ENCODE data around the gene YIPF1. TPM values are rescaled to one million over a fixed set of nuclear protein-coding genes. Genes with fewer than 3 reads are reported as not detected.
A peak's percentile ranks its signal among the peaks of the same experiment; 100 is the strongest.
"Not testable (repeated sequence)": the region's sequence is repeated elsewhere in the genome, so short reads cannot be mapped to it uniquely, and the experiment has no call there.

The YIPF1 gene
- total RNA-seq, 1 experiment from 2014 or later, result 21.1 TPM

GRCh38 chr1:53822931-53823330, 66.7 kb downstream of the YIPF1 start:
- Histone ChIP-seq H3K4me1 (ENCODE audit: insufficient read depth, low read length) (no peaks in the 10 kb centered on the region), H3K27ac (ENCODE audit: low read length) (no peak overlapping the region), H3K79me2 (ENCODE audit: low read length) (peaks cover 16% of the 10 kb centered on the region), H3K9ac (ENCODE audit: low read length) (no peak overlapping the region), H2AFZ (ENCODE audit: low read length) (no peak overlapping the region), H3K9me2 (replicated peaks; ENCODE audit: low read length) (no peaks in the 10 kb centered on the region), H3K36me3 (ENCODE audit: low read depth, low read length) (peaks cover 52% of the 10 kb centered on the region), H4K20me1 (ENCODE audit: low read length) (0 out of 2 replicates have a peak, but pooled peaks cover 5% of the 10 kb centered on the region), H3K9me3 (ENCODE audit: low read length) (no peaks in the 10 kb centered on the region), H3F3A (ENCODE audit: low read length, unreplicated experiment) (no peaks in the 10 kb centered on the region), H3K4me2 (ENCODE audit: low read length) (no peak overlapping the region), H3K27me3 (ENCODE audit: low read length) (no peaks in the 10 kb centered on the region), H3K4me3 (ENCODE audit: low read length) (no peak overlapping the region)
- no TSS peak for BruUV-seq (replicated peaks)
- TF ChIP-seq EZH2phosphoT487 (IDR thresholded peaks at IDR 0.05; ENCODE audit: borderline replicate concordance, low read length), result no peak
- TF ChIP-seq, protein P1, sequence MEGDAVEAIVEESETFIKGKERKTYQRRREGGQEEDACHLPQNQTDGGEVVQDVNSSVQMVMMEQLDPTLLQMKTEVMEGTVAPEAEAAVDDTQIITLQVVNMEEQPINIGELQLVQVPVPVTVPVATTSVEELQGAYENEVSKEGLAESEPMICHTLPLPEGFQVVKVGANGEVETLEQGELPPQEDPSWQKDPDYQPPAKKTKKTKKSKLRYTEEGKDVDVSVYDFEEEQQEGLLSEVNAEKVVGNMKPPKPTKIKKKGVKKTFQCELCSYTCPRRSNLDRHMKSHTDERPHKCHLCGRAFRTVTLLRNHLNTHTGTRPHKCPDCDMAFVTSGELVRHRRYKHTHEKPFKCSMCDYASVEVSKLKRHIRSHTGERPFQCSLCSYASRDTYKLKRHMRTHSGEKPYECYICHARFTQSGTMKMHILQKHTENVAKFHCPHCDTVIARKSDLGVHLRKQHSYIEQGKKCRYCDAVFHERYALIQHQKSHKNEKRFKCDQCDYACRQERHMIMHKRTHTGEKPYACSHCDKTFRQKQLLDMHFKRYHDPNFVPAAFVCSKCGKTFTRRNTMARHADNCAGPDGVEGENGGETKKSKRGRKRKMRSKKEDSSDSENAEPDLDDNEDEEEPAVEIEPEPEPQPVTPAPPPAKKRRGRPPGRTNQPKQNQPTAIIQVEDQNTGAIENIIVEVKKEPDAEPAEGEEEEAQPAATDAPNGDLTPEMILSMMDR (conservative IDR thresholded peaks at IDR 0.05; ENCODE audit: low read depth, low read length), result no peak
- TF ChIP-seq EZH2 (IDR thresholded peaks at IDR 0.05; ENCODE audit: low read length, unreplicated experiment), result no peak
- DNase-seq (no peak), ATAC-seq (no peak)
- CTCF ChIA-PET, result interaction anchor here (0.5 to 0.6 kb wide), 2 partner anchors 137 to 211 kb away, joined by 3 to 10 read pairs; no protein-coding TSS in a partner anchor
- POLR2A ChIA-PET (ENCODE audit: unreplicated experiment), result interaction anchor here (0.7 kb wide), 1 partner anchor 12 kb away, joined by 3 read pairs; no protein-coding TSS in a partner anchor
- intact Hi-C loops (cut with micrococcal nuclease), result no loop called here

GRCh38 chr1:53821380-53821779, 68.2 kb downstream of the YIPF1 start:
- no peaks in the 10 kb centered on the region for H3K9me3 ChIP-seq (ENCODE audit: low read length)
- H3F3A ChIP-seq (ENCODE audit: low read length, unreplicated experiment), result no peaks in the 10 kb centered on the region
- H3K4me1 ChIP-seq (ENCODE audit: insufficient read depth, low read length), result no peaks in the 10 kb centered on the region
- peaks cover 53% of the 10 kb centered on the region for H3K36me3 ChIP-seq (ENCODE audit: low read depth, low read length)
- ChIA-PET POLR2A (ENCODE audit: unreplicated experiment) (no interaction called here), CTCF (no interaction called here)
- no peak overlapping the region for H2AFZ ChIP-seq (ENCODE audit: low read length)
- BruUV-seq (replicated peaks), result no TSS peak
- H3K27ac ChIP-seq (ENCODE audit: low read length), result no peak overlapping the region
- DNase-seq (no peak), ATAC-seq (no peak)
- H3K79me2 ChIP-seq (ENCODE audit: low read length), result peaks cover 24% of the 10 kb centered on the region
- no peaks in the 10 kb centered on the region for H3K9me2 ChIP-seq (replicated peaks; ENCODE audit: low read length)
- no peaks in the 10 kb centered on the region for H3K27me3 ChIP-seq (ENCODE audit: low read length)
- H3K4me2 ChIP-seq (ENCODE audit: low read length), result no peak overlapping the region
- H3K9ac ChIP-seq (ENCODE audit: low read length), result no peak overlapping the region
- H3K4me3 ChIP-seq (ENCODE audit: low read length), result no peak overlapping the region
- intact Hi-C loops (cut with micrococcal nuclease), result no loop called here
- TF ChIP-seq EZH2phosphoT487 (IDR thresholded peaks at IDR 0.05; ENCODE audit: borderline replicate concordance, low read length) (no peak), EZH2 (IDR thresholded peaks at IDR 0.05; ENCODE audit: low read length, unreplicated experiment) (no peak)
- TF ChIP-seq, protein P1 (conservative IDR thresholded peaks at IDR 0.05; ENCODE audit: low read depth, low read length), result peak; percentile 35
- H4K20me1 ChIP-seq (ENCODE audit: low read length), result 0 out of 2 replicates have a peak, but pooled peaks cover 5% of the 10 kb centered on the region

DNA sequence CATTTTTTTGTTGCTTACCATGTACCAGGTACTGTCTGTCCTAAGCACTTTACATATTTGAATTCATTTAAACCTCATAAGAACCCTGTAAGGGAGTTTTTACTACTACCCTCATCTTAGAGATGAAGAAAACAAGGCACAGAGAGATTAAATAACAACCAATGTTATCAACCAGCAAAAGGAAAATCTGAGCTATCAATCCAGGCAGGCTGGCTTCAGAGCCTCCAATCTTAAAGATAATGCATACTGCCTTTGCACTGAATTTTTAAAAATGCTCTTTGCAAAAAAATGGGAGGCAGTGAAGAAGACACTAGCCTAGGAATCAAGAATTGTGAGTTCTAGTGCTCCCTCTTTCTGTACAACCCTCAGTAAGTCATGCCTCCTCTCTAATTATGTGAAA, 70.2 kb downstream of the YIPF1 start:
- H3K27me3 ChIP-seq (ENCODE audit: low read length), result no peaks in the 10 kb centered on the region
- H3K79me2 ChIP-seq (ENCODE audit: low read length), result peaks cover 44% of the 10 kb centered on the region
- BruUV-seq (replicated peaks), result no TSS peak
- no peak overlapping the region for H3K27ac ChIP-seq (ENCODE audit: low read length)
- H3K4me3 ChIP-seq (ENCODE audit: low read length), result no peak overlapping the region
- no peak overlapping the region for H3K9ac ChIP-seq (ENCODE audit: low read length)
- no peaks in the 10 kb centered on the region for H3K9me2 ChIP-seq (replicated peaks; ENCODE audit: low read length)
- H3K36me3 ChIP-seq (ENCODE audit: low read depth, low read length), result peaks cover 45% of the 10 kb centered on the region
- TF ChIP-seq EZH2phosphoT487 (IDR thresholded peaks at IDR 0.05; ENCODE audit: borderline replicate concordance, low read length), result no peak
- TF ChIP-seq, protein P1 (conservative IDR thresholded peaks at IDR 0.05; ENCODE audit: low read depth, low read length), result no peak
- TF ChIP-seq EZH2 (IDR thresholded peaks at IDR 0.05; ENCODE audit: low read length, unreplicated experiment), result no peak
- 0 out of 2 replicates have a peak, but pooled peaks cover 5% of the 10 kb centered on the region for H4K20me1 ChIP-seq (ENCODE audit: low read length)
- DNase-seq (no peak), ATAC-seq (no peak)
- intact Hi-C loops (cut with micrococcal nuclease), result no loop called here
- POLR2A ChIA-PET (ENCODE audit: unreplicated experiment), result no interaction called here
- no peaks in the 10 kb centered on the region for H3K4me1 ChIP-seq (ENCODE audit: insufficient read depth, low read length)
- H3K4me2 ChIP-seq (ENCODE audit: low read length), result no peak overlapping the region
- CTCF ChIA-PET, result no interaction called here
- no peaks in the 10 kb centered on the region for H3F3A ChIP-seq (ENCODE audit: low read length, unreplicated experiment)
- H3K9me3 ChIP-seq (ENCODE audit: low read length), result no peaks in the 10 kb centered on the region
- H2AFZ ChIP-seq (ENCODE audit: low read length), result no peak overlapping the region

DNA sequence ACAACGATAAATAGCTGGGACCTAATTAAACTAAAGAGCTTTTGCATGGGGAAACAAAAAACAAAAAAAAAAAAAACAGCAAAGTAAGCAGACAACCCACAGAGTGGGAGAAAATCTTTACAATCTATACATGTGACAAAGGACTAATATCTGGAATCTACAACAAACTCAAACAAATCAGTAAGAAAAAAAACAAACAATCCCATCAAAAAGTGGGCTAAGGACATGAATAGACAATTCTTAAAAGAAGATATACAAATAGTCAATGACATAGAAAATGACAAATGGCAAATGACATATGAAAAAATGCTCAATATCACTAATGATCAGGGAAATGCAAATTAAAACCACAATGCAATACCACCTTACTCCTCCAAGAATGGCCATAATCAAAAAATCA, 73.0 kb downstream of the YIPF1 start:
- POLR2A ChIA-PET (ENCODE audit: unreplicated experiment); DNase-seq; H3K9me2 ChIP-seq (replicated peaks; ENCODE audit: low read length); H3K27ac ChIP-seq (ENCODE audit: low read length); H3K27me3 ChIP-seq (ENCODE audit: low read length); H3K4me2 ChIP-seq (ENCODE audit: low read length); H3K4me1 ChIP-seq (ENCODE audit: insufficient read depth, low read length); BruUV-seq (replicated peaks); H3F3A ChIP-seq (ENCODE audit: low read length, unreplicated experiment); intact Hi-C loops (cut with micrococcal nuclease); ATAC-seq; H3K9ac ChIP-seq (ENCODE audit: low read length); H4K20me1 ChIP-seq (ENCODE audit: low read length); H3K9me3 ChIP-seq (ENCODE audit: low read length); H2AFZ ChIP-seq (ENCODE audit: low read length); H3K4me3 ChIP-seq (ENCODE audit: low read length): not testable (repeated sequence)
- peaks cover 57% of the 10 kb centered on the region for H3K79me2 ChIP-seq (ENCODE audit: low read length)
- peaks cover 50% of the 10 kb centered on the region for H3K36me3 ChIP-seq (ENCODE audit: low read depth, low read length)
- CTCF ChIA-PET, result interaction anchor here (0.6 kb wide), 1 partner anchor 10 kb away, joined by 4 read pairs; no protein-coding TSS in a partner anchor

Data from PC-3 (cell line).